HG03575 (cell line): ENCODE results near the gene SMURF1.

Experiments
- ATAC-seq: cut with Tn5 transposase; IDR thresholded peaks from one replicate; pipeline ENCODE4 v1.9.1; 2021; ENCODE audit not compliant: unreplicated experiment, insufficient number of reproducible peaks, low FRiP score; ENCODE audit errors: extremely low read depth

SMURF1 gene

GRCh38 chr7:98978672-98979071 lies 165.2 kb downstream of the SMURF1 start:
- no peak for ATAC-seq
